Activated CD8-positive, alpha-beta T cell treated with anti-CD3 and anti-CD28 coated beads for 36 hours (primary cell): ENCODE measurements around the gene INSM1. TPM values are rescaled to one million over a fixed set of nuclear protein-coding genes. Genes with fewer than 3 reads are reported as not detected.
A peak's percentile ranks its signal among the peaks of the same experiment; 100 is the strongest.

Experiments used
- ATAC-seq: fragments of 200-7000 bp; cut with Tn5 transposase; one replicate; pipeline ENCODE4 v1.10.0; 2021; ENCODE audit warnings: mild to moderate bottlenecking, moderate library complexity
- CTCF ChIA-PET: fragments of 350-600 bp; sonication (Branson Sonifier 250); formaldehyde crosslinking; loops from one replicate; lab custom pipeline; 2021; ENCODE audit warnings: antibody characterized with exemption; lab: Charles Lee
- POLR2A ChIA-PET: fragments of 350-600 bp; sonication (Branson Sonifier 250); formaldehyde crosslinking; loops from one replicate; lab custom pipeline; 2021; ENCODE audit warnings: antibody characterized with exemption; lab: Charles Lee
- DNase-seq: peaks from one replicate; pipeline ENCODE4 v3.0.0-alpha.2; 2020
- H3K27ac Mint-ChIP-seq: one replicate; pipeline ENCODE4 v1.8.0; 2021; ENCODE audit warnings: mild to moderate bottlenecking, mixed read lengths
- H3K27me3 Mint-ChIP-seq: one replicate; pipeline ENCODE4 v1.8.0; 2021; ENCODE audit warnings: mixed read lengths
- H3K36me3 Mint-ChIP-seq: one replicate; pipeline ENCODE4 v1.8.0; 2021; ENCODE audit warnings: low read depth, mixed read lengths
- H3K4me1 Mint-ChIP-seq: one replicate; pipeline ENCODE4 v1.8.0; 2021; ENCODE audit warnings: low read depth, mixed read lengths
- H3K4me3 Mint-ChIP-seq: one replicate; pipeline ENCODE4 v1.8.0; 2021; ENCODE audit warnings: mild to moderate bottlenecking, moderate library complexity, mixed read lengths
- H3K9me3 Mint-ChIP-seq: one replicate; pipeline ENCODE4 v1.8.0; 2021; ENCODE audit warnings: mixed read lengths
- intact Hi-C: fragments of 100-400 bp; cut with micrococcal nuclease; formaldehyde crosslinking; loops from one replicate; pipeline ENCODE4 v1.10.0; 2022
- total RNA-seq, 2 experiments: library from RNA; stranded (reverse); gene quantifications; one replicate each; pipeline ENCODE4 v1.2.3, GENCODE V29; 2021
- TF ChIP-seq, protein P1 (sequence below): fragments of 200-600 bp; IDR thresholded peaks from one replicate; pipeline ENCODE4 v1.8.0; 2022; ENCODE audit warnings: antibody characterized with exemption, mild to moderate bottlenecking

The INSM1 gene
- total RNA-seq, 2 experiments from 2014 or later: 0.76 to 0.99 TPM

- TF ChIP-seq, protein P1, sequence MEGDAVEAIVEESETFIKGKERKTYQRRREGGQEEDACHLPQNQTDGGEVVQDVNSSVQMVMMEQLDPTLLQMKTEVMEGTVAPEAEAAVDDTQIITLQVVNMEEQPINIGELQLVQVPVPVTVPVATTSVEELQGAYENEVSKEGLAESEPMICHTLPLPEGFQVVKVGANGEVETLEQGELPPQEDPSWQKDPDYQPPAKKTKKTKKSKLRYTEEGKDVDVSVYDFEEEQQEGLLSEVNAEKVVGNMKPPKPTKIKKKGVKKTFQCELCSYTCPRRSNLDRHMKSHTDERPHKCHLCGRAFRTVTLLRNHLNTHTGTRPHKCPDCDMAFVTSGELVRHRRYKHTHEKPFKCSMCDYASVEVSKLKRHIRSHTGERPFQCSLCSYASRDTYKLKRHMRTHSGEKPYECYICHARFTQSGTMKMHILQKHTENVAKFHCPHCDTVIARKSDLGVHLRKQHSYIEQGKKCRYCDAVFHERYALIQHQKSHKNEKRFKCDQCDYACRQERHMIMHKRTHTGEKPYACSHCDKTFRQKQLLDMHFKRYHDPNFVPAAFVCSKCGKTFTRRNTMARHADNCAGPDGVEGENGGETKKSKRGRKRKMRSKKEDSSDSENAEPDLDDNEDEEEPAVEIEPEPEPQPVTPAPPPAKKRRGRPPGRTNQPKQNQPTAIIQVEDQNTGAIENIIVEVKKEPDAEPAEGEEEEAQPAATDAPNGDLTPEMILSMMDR: no peak
- DNase-seq (no peak), ATAC-seq (no peak)
- Mint-ChIP-seq H3K4me1 (peaks cover 22% of the 10 kb centered on the region), H3K27ac (no peak overlapping the region), H3K4me3 (no peak overlapping the region), H3K27me3 (peaks cover 42% of the 10 kb centered on the region), H3K36me3 (no peaks in the 10 kb centered on the region), H3K9me3 (peaks cover 6% of the 10 kb centered on the region)
- ChIA-PET POLR2A (no interaction called here), CTCF (interaction anchor here (1.1 to 1.8 kb wide), 3 partner anchors 14 to 210 kb away, joined by 3 to 5 read pairs (median 3); no protein-coding TSS in a partner anchor)
- intact Hi-C loops: no loop called here
These were observed 9.1 kb upstream of the INSM1 start for GRCh38 chr20:20358801-20359200.

GRCh38 chr20:20359628-20360027, 8.3 kb upstream of the INSM1 start:
- Mint-ChIP-seq H3K27me3 (peaks cover 44% of the 10 kb centered on the region), H3K27ac (no peak overlapping the region), H3K36me3 (no peaks in the 10 kb centered on the region), H3K9me3 (peaks cover 3% of the 10 kb centered on the region), H3K4me1 (peaks cover 20% of the 10 kb centered on the region), H3K4me3 (no peak overlapping the region)
- CTCF ChIA-PET: interaction anchor here (0.6 to 1.8 kb wide), 4 partner anchors 15 to 401 kb away, joined by 3 to 5 read pairs (median 3); no protein-coding TSS in a partner anchor
- DNase-seq: no peak
- no peak for ATAC-seq
- TF ChIP-seq, protein P1: no peak
- intact Hi-C loops: loop anchor here (5.0 to 10.0 kb wide), 2 partner anchors 135 to 208 kb away; no protein-coding TSS in a partner anchor
- POLR2A ChIA-PET: interaction anchor here (0.8 kb wide), 1 partner anchor 9 kb away, joined by 3 read pairs; no protein-coding TSS in a partner anchor

GRCh38 chr20:20360464-20360863, 7.4 kb upstream of the INSM1 start:
- ChIA-PET POLR2A (no interaction called here), CTCF (interaction anchor here (1.0 to 1.8 kb wide), 3 partner anchors 11 to 209 kb away, joined by 3 to 5 read pairs (median 4); no protein-coding TSS in a partner anchor)
- peak; percentile 83 for ATAC-seq
- Mint-ChIP-seq H3K36me3 (no peaks in the 10 kb centered on the region), H3K27me3 (peaks cover 47% of the 10 kb centered on the region), H3K4me1 (peaks cover 24% of the 10 kb centered on the region), H3K27ac (no peak overlapping the region), H3K9me3 (no peaks in the 10 kb centered on the region), H3K4me3 (no peak overlapping the region)
- TF ChIP-seq, protein P1: peak; percentile 69
- intact Hi-C loops: loop anchor here (5.0 to 10.0 kb wide), 2 partner anchors 134 to 207 kb away; no protein-coding TSS in a partner anchor
- peak; percentile 49 for DNase-seq

- ChIA-PET POLR2A (interaction anchor here (0.6 kb wide), 1 partner anchor 116 kb away, joined by 3 read pairs; no protein-coding TSS in a partner anchor), CTCF (no interaction called here)
- H3K27me3 Mint-ChIP-seq: peaks cover 63% of the 10 kb centered on the region
- H3K36me3 Mint-ChIP-seq: no peaks in the 10 kb centered on the region
- intact Hi-C loops: loop anchor here (5.0 to 10.0 kb wide), 2 partner anchors 132 to 204 kb away; no protein-coding TSS in a partner anchor
- ATAC-seq (no peak), DNase-seq (peak; percentile 20)
- no peaks in the 10 kb centered on the region for H3K9me3 Mint-ChIP-seq
- no peak overlapping the region for H3K4me3 Mint-ChIP-seq
- TF ChIP-seq, protein P1: no peak
- H3K4me1 Mint-ChIP-seq: peaks cover 34% of the 10 kb centered on the region
- H3K27ac Mint-ChIP-seq: no peak overlapping the region
These were observed 5.0 kb upstream of the INSM1 start for GRCh38 chr20:20362774-20363433.

GRCh38 chr20:20363434-20363798, 4.5 kb upstream of the INSM1 start:
- intact Hi-C loops: loop anchor here (5.0 to 10.0 kb wide), 2 partner anchors 131 to 204 kb away; no protein-coding TSS in a partner anchor

More at GRCh38 chr20:20363434-20363798, 4.5 kb upstream of the INSM1 start:
- Mint-ChIP-seq H3K27ac (no peak overlapping the region), H3K4me1 (peaks cover 34% of the 10 kb centered on the region), H3K9me3 (no peaks in the 10 kb centered on the region), H3K4me3 (no peak overlapping the region), H3K36me3 (no peaks in the 10 kb centered on the region), H3K27me3 (peaks cover 63% of the 10 kb centered on the region)
- POLR2A ChIA-PET: no interaction called here
- TF ChIP-seq, protein P1: no peak
- CTCF ChIA-PET: no interaction called here
- no peak for ATAC-seq
- DNase-seq: no peak
